Astrocyte (in vitro differentiated cells and primary cell): ENCODE measurements around the gene BMP6. TPM values are rescaled to one million over a fixed set of nuclear protein-coding genes. Genes with fewer than 3 reads are reported as not detected.
"Not testable (repeated sequence)": the region's sequence is repeated elsewhere in the genome, so short reads cannot be mapped to it uniquely, and the experiment has no call there.

Experiments used
- DNase-seq: peaks from one replicate; pipeline ENCODE4 v3.0.0-alpha.2; 2010; ENCODE audit warnings: low read depth
- FAIRE-seq: peaks from 2 replicates; lab custom pipeline; 2011; peaks lifted over from hg19 to GRCh38; lab: Jason Lieb, UNC
- H2AFZ ChIP-seq: 2 replicates; pipeline ENCODE4 v1.6.0; 2012; ENCODE audit warnings: low read depth, low read length, inconsistent platforms
- H3K27ac ChIP-seq: 2 replicates; pipeline ENCODE4 v1.5.1; 2011; ENCODE audit warnings: low read depth, low read length, inconsistent platforms
- H3K27me3 ChIP-seq: 2 replicates; pipeline ENCODE4 v1.6.0; 2011; ENCODE audit warnings: low read length, inconsistent platforms; ENCODE audit not compliant: insufficient read depth
- H3K36me3 ChIP-seq: 2 replicates; pipeline ENCODE4 v1.5.1; 2011; ENCODE audit warnings: low read length, inconsistent platforms; ENCODE audit not compliant: insufficient read depth
- H3K4me1 ChIP-seq: 2 replicates; pipeline ENCODE4 v1.5.1; 2011; ENCODE audit warnings: low read length, inconsistent platforms; ENCODE audit not compliant: insufficient read depth
- H3K4me2 ChIP-seq: 2 replicates; pipeline ENCODE4 v1.6.0; 2012; ENCODE audit warnings: low read length, inconsistent platforms
- H3K4me3 ChIP-seq: 2 replicates; pipeline ENCODE4 v1.5.1; 2011; ENCODE audit warnings: low read depth, mild to moderate bottlenecking, low read length, inconsistent platforms; ENCODE audit not compliant: insufficient read depth
- H3K79me2 ChIP-seq: 2 replicates; pipeline ENCODE4 v1.6.0; 2012; ENCODE audit warnings: mild to moderate bottlenecking, low read length, inconsistent platforms; ENCODE audit not compliant: insufficient read depth
- H3K9ac ChIP-seq: 2 replicates; pipeline ENCODE4 v1.6.0; 2012; ENCODE audit warnings: mild to moderate bottlenecking, low read length, inconsistent platforms
- H3K9me3 ChIP-seq: 2 replicates; pipeline ENCODE4 v1.5.1; 2012; ENCODE audit warnings: low read depth, mild to moderate bottlenecking, low read length, inconsistent platforms; ENCODE audit not compliant: insufficient read depth
- H4K20me1 ChIP-seq: 2 replicates; pipeline ENCODE4 v1.6.0; 2012; ENCODE audit warnings: low read length, inconsistent platforms; ENCODE audit not compliant: insufficient read depth
- H3K27ac Mint-ChIP-seq: one replicate; pipeline ENCODE4 v1.8.0; 2021; ENCODE audit warnings: mild to moderate bottlenecking, mixed read lengths; ENCODE audit not compliant: unreplicated experiment
- H3K27me3 Mint-ChIP-seq: one replicate; pipeline ENCODE4 v1.8.0; 2021; ENCODE audit warnings: low read depth, mixed read lengths; ENCODE audit not compliant: unreplicated experiment
- H3K36me3 Mint-ChIP-seq: one replicate; pipeline ENCODE4 v1.8.0; 2021; ENCODE audit warnings: low read depth, mixed read lengths; ENCODE audit not compliant: unreplicated experiment
- H3K4me1 Mint-ChIP-seq: one replicate; pipeline ENCODE4 v1.8.0; 2021; ENCODE audit warnings: low read depth, mixed read lengths; ENCODE audit not compliant: unreplicated experiment
- H3K4me3 Mint-ChIP-seq: one replicate; pipeline ENCODE4 v1.8.0; 2021; ENCODE audit warnings: mild to moderate bottlenecking, moderate library complexity, mixed read lengths; ENCODE audit not compliant: unreplicated experiment
- H3K9me3 Mint-ChIP-seq: one replicate; pipeline ENCODE4 v1.8.0; 2021; ENCODE audit warnings: mild to moderate bottlenecking, mixed read lengths; ENCODE audit not compliant: unreplicated experiment
- CTCF ChIP-seq: IDR thresholded peaks from 2 replicates; pipeline ENCODE4 v1.5.1; 2011; ENCODE audit warnings: low read depth, mild to moderate bottlenecking, inconsistent platforms, low read length, moderate library complexity; ENCODE audit not compliant: insufficient read depth
- EZH2 ChIP-seq: IDR thresholded peaks from 2 replicates; pipeline ENCODE4 v1.6.1; 2012; ENCODE audit warnings: mild to moderate bottlenecking, low read length, inconsistent platforms; ENCODE audit not compliant: insufficient read depth
- total RNA-seq: library from RNA; stranded (reverse); gene quantifications from 2 replicates; pipeline ENCODE4 v1.2.1, GENCODE V29; 2021

Gene BMP6
- total RNA-seq, 1 donor from 2014 or later = 2.8 TPM

- H3K4me2 ChIP-seq = no peak overlapping the region
- H3K9me3 ChIP-seq = no peaks in the 10 kb centered on the region
- peaks cover 2% of the 10 kb centered on the region for H3K27me3 Mint-ChIP-seq
- DNase-seq (no peak), FAIRE-seq (no peak)
- peaks cover 2% of the 10 kb centered on the region for H3K4me1 Mint-ChIP-seq
- no peaks in the 10 kb centered on the region for H3K36me3 ChIP-seq
- H3K27ac ChIP-seq = no peak overlapping the region
- no peaks in the 10 kb centered on the region for H3K79me2 ChIP-seq
- H3K4me1 ChIP-seq = no peaks in the 10 kb centered on the region
- no peak overlapping the region for H3K4me3 ChIP-seq
- no peaks in the 10 kb centered on the region for H3K36me3 Mint-ChIP-seq
- no peak for TF ChIP-seq EZH2
- TF ChIP-seq CTCF = no peak
- H3K9me3 Mint-ChIP-seq = no peaks in the 10 kb centered on the region
- H3K9ac ChIP-seq = no peak overlapping the region
- H3K27me3 ChIP-seq = no peaks in the 10 kb centered on the region
- no peak overlapping the region for H3K4me3 Mint-ChIP-seq
- H4K20me1 ChIP-seq = no peaks in the 10 kb centered on the region
- H2AFZ ChIP-seq = peak overlapping the region; percentile 34
- no peak overlapping the region for H3K27ac Mint-ChIP-seq
Measured at GRCh38 chr6:7813704-7814103, 87.8 kb downstream of the BMP6 start.

GRCh38 chr6:7815716-7816115 is 89.8 kb downstream of the BMP6 start:
- no peak overlapping the region for H3K27ac Mint-ChIP-seq
- H3K4me3 Mint-ChIP-seq = no peak overlapping the region
- H3K79me2 ChIP-seq = no peaks in the 10 kb centered on the region
- H3K4me2 ChIP-seq = no peak overlapping the region
- no peaks in the 10 kb centered on the region for H4K20me1 ChIP-seq
- no peak overlapping the region for H3K4me3 ChIP-seq
- no peaks in the 10 kb centered on the region for H3K9me3 Mint-ChIP-seq
- H3K9me3 ChIP-seq = no peaks in the 10 kb centered on the region
- H3K27ac ChIP-seq = no peak overlapping the region
- no peak overlapping the region for H3K9ac ChIP-seq
- no peaks in the 10 kb centered on the region for H3K36me3 Mint-ChIP-seq
- peaks cover 2% of the 10 kb centered on the region for H3K27me3 Mint-ChIP-seq
- peaks cover 8% of the 10 kb centered on the region for H3K4me1 Mint-ChIP-seq
- H3K27me3 ChIP-seq = no peaks in the 10 kb centered on the region
- no peaks in the 10 kb centered on the region for H3K36me3 ChIP-seq
- no peak overlapping the region for H2AFZ ChIP-seq
- H3K4me1 ChIP-seq = peaks cover 5% of the 10 kb centered on the region
- DNase-seq (no peak), FAIRE-seq (no peak)
- TF ChIP-seq EZH2 (no peak), CTCF (no peak)

GRCh38 chr6:7817184-7817583 is 91.3 kb downstream of the BMP6 start:
- FAIRE-seq, H3K9ac ChIP-seq, H3K36me3 Mint-ChIP-seq, DNase-seq, H4K20me1 ChIP-seq, H3K27ac Mint-ChIP-seq, H3K79me2 ChIP-seq, H3K4me1 Mint-ChIP-seq, H3K4me2 ChIP-seq, H3K4me1 ChIP-seq, H3K27ac ChIP-seq, H3K27me3 Mint-ChIP-seq, H3K27me3 ChIP-seq, H3K4me3 Mint-ChIP-seq, H3K9me3 ChIP-seq, H2AFZ ChIP-seq, H3K36me3 ChIP-seq, H3K4me3 ChIP-seq, H3K9me3 Mint-ChIP-seq: not testable (repeated sequence)
